Dermis microvascular lymphatic vessel endothelial cell (primary cell): ENCODE data around the gene UROD. TPM values are rescaled to one million over a fixed set of nuclear protein-coding genes. Genes with fewer than 3 reads are reported as not detected.

Experiments used
- DNase-seq, 2 donors: peaks; one replicate each; pipeline versions ENCODE4 v3.0.0 to v3.0.0-alpha.2; 2010; ENCODE audit warnings: low read depth in 2 of 2
- total RNA-seq: library from RNA; depleted of rRNA; stranded (reverse); fragments of >200 nt; gene quantifications from 2 replicates; pipeline ENCODE4 v1.2.1, GENCODE V29; 2014

The UROD gene
- total RNA-seq, 1 donor from 2014 or later, result 281 TPM

- no peak for DNase-seq
Observed at GRCh38 chr1:45008516-45008915, 3.5 kb upstream of the UROD start.

- no peak for DNase-seq
Observed at GRCh38 chr1:45009296-45009865, 2.7 kb upstream of the UROD start.

- peak in 1 of 2 donors; percentile 27 for DNase-seq
Observed at GRCh38 chr1:45009956-45010854, 1.8 kb upstream of the UROD start.

- peak; percentile 55 to 81 for DNase-seq
Observed at GRCh38 chr1:45010855-45011811, 921 bp upstream of the UROD start, which contains the start of gene HECTD3. HECTD3 (minus strand) TSS chr1:45011324; CDS start chr1:45011257, 67 bp downstream.

- DNase-seq, result peak; percentile 71 to 86
Observed at GRCh38 chr1:45012639-45013278, 705 bp downstream of the UROD start.

GRCh38 chr1:45013551-45014209, 1.6 kb downstream of the UROD start:
- no peak for DNase-seq

- DNase-seq, result peak; percentile 81 to 87
Observed at GRCh38 chr1:45014321-45015028, 2.4 kb downstream of the UROD start.

- no peak for DNase-seq
Observed at GRCh38 chr1:45015683-45016082, 3.6 kb downstream of the UROD start.

GRCh38 chr1:45016090-45016697, 4.1 kb downstream of the UROD start:
- DNase-seq, result no peak

- DNase-seq, result no peak
Observed at GRCh38 chr1:45016767-45017166, 4.7 kb downstream of the UROD start.

GRCh38 chr1:45018599-45019230, 6.7 kb downstream of the UROD start:
- DNase-seq, result peak in 1 of 2 donors; percentile 75

GRCh38 chr1:45023663-45024062, 11.6 kb downstream of the UROD start:
- DNase-seq, result no peak

GRCh38 chr1:45026446-45026845, 14.4 kb downstream of the UROD start:
- DNase-seq, result no peak

- DNase-seq, result no peak
Observed at GRCh38 chr1:45032837-45033236, 20.8 kb downstream of the UROD start.

- DNase-seq, result no peak
Observed at GRCh38 chr1:45033356-45033755, 21.3 kb downstream of the UROD start.

GRCh38 chr1:45035631-45036301, 23.7 kb downstream of the UROD start:
- DNase-seq, result no peak

GRCh38 chr1:45037456-45037855, 25.4 kb downstream of the UROD start:
- DNase-seq, result no peak

GRCh38 chr1:45038240-45038639, 26.2 kb downstream of the UROD start:
- DNase-seq, result no peak
